Stomach (tissue), 4 donors: ENCODE data around the gene CELF4.

Experiments used
- EP300 ChIP-seq: sonication (generic); formaldehyde crosslinking; IDR thresholded peaks from one replicate; pipeline ENCODE4 v1.6.1; 2017; ENCODE audit warnings: antibody characterized with exemption
- POLR2A ChIP-seq, 4 donors: fragments of 450-650 bp; IDR thresholded peaks; one replicate each; pipeline ENCODE4 v1.6.1; 2016; ENCODE audit warnings: antibody characterized with exemption in 4 of 4, control low read depth in 2 of 4, mild to moderate bottlenecking in 1 of 4, moderate library complexity in 1 of 4
- POLR2AphosphoS5 ChIP-seq, 3 donors: sonication (generic); formaldehyde crosslinking; IDR thresholded peaks; one replicate each; pipeline ENCODE4 v1.6.1; 2016; ENCODE audit warnings: antibody characterized with exemption in 3 of 3
- TF ChIP-seq, protein P1 (sequence below), 7 experiments: fragments of 450-650 bp in 4 of 7; fragments of 200-600 bp in 3 of 7; sonication (generic) in 3 of 7; IDR thresholded peaks; one replicate each; pipeline ENCODE4 v1.5.1; 2016 to 2019; ENCODE audit warnings: antibody characterized with exemption in 7 of 7, control low read depth in 2 of 7, mild to moderate bottlenecking in 1 of 7

GRCh38 chr18:37544217-37544616 lies 21.4 kb downstream of the CELF4 start:
- TF ChIP-seq, protein P1, sequence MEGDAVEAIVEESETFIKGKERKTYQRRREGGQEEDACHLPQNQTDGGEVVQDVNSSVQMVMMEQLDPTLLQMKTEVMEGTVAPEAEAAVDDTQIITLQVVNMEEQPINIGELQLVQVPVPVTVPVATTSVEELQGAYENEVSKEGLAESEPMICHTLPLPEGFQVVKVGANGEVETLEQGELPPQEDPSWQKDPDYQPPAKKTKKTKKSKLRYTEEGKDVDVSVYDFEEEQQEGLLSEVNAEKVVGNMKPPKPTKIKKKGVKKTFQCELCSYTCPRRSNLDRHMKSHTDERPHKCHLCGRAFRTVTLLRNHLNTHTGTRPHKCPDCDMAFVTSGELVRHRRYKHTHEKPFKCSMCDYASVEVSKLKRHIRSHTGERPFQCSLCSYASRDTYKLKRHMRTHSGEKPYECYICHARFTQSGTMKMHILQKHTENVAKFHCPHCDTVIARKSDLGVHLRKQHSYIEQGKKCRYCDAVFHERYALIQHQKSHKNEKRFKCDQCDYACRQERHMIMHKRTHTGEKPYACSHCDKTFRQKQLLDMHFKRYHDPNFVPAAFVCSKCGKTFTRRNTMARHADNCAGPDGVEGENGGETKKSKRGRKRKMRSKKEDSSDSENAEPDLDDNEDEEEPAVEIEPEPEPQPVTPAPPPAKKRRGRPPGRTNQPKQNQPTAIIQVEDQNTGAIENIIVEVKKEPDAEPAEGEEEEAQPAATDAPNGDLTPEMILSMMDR (IDR thresholded peaks at IDR 0.05), result no peak
- TF ChIP-seq POLR2AphosphoS5 (IDR thresholded peaks at IDR 0.05) (no peak), POLR2A (IDR thresholded peaks at IDR 0.05) (no peak), EP300 (no peak)
